ENCODE results near the gene MSH6.
A peak's percentile ranks its signal among the peaks of the same experiment; 100 is the strongest.

MSH6 gene

GRCh38 chr2:47784352-47784851 is 1.5 kb downstream of the MSH6 start:
- TF ChIP-seq, protein P1, sequence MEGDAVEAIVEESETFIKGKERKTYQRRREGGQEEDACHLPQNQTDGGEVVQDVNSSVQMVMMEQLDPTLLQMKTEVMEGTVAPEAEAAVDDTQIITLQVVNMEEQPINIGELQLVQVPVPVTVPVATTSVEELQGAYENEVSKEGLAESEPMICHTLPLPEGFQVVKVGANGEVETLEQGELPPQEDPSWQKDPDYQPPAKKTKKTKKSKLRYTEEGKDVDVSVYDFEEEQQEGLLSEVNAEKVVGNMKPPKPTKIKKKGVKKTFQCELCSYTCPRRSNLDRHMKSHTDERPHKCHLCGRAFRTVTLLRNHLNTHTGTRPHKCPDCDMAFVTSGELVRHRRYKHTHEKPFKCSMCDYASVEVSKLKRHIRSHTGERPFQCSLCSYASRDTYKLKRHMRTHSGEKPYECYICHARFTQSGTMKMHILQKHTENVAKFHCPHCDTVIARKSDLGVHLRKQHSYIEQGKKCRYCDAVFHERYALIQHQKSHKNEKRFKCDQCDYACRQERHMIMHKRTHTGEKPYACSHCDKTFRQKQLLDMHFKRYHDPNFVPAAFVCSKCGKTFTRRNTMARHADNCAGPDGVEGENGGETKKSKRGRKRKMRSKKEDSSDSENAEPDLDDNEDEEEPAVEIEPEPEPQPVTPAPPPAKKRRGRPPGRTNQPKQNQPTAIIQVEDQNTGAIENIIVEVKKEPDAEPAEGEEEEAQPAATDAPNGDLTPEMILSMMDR (IDR thresholded peaks at IDR 0.05; ENCODE audit: low read depth, low read length, missing control alignments) = no peak
- peak overlapping the region; percentile 77 for H3K4me3 ChIP-seq (ENCODE audit: low read depth, low read length)
- H3K27ac ChIP-seq = no peak overlapping the region
- no peaks in the 10 kb centered on the region for H3K27me3 ChIP-seq (replicated peaks)
- in situ Hi-C loops (cut with HindIII; ENCODE audit: low pct_ligation_motif_present, low sequenced_read_pairs) = no loop called here
- H3K36me3 ChIP-seq (replicated peaks) = no peaks in the 10 kb centered on the region
- no peak for DNase-seq

DNA sequence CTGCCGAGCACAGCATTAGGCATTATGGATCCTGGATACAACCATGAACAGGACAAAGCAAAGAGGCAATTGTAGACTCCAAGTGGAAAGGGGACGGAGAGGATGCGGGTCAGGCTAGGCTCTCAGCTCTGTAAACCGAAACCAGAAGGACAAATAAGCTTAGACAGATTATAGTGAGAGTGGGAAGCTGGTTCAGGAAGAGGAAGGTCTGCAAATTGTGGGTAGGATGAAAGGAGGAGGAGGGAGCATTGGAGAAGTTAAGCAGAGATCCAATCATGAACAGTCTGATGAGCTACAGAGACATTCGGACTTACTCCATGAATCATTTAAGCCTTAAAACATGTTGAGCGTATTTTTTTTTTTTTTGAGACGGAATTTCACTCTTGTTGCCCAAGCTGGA is 3.0 kb downstream of the MSH6 start:
- TF ChIP-seq, protein P1 (IDR thresholded peaks at IDR 0.05; ENCODE audit: low read depth, low read length, missing control alignments) = no peak
- no peak overlapping the region for H3K27ac ChIP-seq
- no peaks in the 10 kb centered on the region for H3K27me3 ChIP-seq (replicated peaks)
- no peak for DNase-seq
- H3K4me3 ChIP-seq (ENCODE audit: low read depth, low read length) = no peak overlapping the region
- no peaks in the 10 kb centered on the region for H3K36me3 ChIP-seq (replicated peaks)
- in situ Hi-C loops (cut with HindIII; ENCODE audit: low pct_ligation_motif_present, low sequenced_read_pairs) = no loop called here

- TF ChIP-seq, protein P1 (IDR thresholded peaks at IDR 0.05; ENCODE audit: low read depth, low read length, missing control alignments) = no peak
- no peak overlapping the region for H3K4me3 ChIP-seq (ENCODE audit: low read depth, low read length)
- DNase-seq = no peak
- peaks cover 52% of the 10 kb centered on the region for H3K36me3 ChIP-seq (replicated peaks)
- in situ Hi-C loops (cut with HindIII; ENCODE audit: low pct_ligation_motif_present, low sequenced_read_pairs) = no loop called here
- H3K27me3 ChIP-seq (replicated peaks) = no peaks in the 10 kb centered on the region
- no peak overlapping the region for H3K27ac ChIP-seq
These were observed 13.2 kb downstream of the MSH6 start for GRCh38 chr2:47796090-47796697.

DNA sequence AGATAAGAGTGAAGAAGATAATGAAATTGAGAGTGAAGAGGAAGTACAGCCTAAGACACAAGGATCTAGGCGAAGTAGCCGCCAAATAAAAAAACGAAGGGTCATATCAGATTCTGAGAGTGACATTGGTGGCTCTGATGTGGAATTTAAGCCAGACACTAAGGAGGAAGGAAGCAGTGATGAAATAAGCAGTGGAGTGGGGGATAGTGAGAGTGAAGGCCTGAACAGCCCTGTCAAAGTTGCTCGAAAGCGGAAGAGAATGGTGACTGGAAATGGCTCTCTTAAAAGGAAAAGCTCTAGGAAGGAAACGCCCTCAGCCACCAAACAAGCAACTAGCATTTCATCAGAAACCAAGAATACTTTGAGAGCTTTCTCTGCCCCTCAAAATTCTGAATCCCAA is 15.7 kb downstream of the MSH6 start:
- no peak for DNase-seq
- Histone ChIP-seq H3K36me3 (replicated peaks) (peaks cover 70% of the 10 kb centered on the region), H3K27ac (no peak overlapping the region), H3K27me3 (replicated peaks) (no peaks in the 10 kb centered on the region), H3K4me3 (ENCODE audit: low read depth, low read length) (no peak overlapping the region)
- in situ Hi-C loops (cut with HindIII; ENCODE audit: low pct_ligation_motif_present, low sequenced_read_pairs) = no loop called here
- TF ChIP-seq, protein P1 (IDR thresholded peaks at IDR 0.05; ENCODE audit: low read depth, low read length, missing control alignments) = no peak

DNA sequence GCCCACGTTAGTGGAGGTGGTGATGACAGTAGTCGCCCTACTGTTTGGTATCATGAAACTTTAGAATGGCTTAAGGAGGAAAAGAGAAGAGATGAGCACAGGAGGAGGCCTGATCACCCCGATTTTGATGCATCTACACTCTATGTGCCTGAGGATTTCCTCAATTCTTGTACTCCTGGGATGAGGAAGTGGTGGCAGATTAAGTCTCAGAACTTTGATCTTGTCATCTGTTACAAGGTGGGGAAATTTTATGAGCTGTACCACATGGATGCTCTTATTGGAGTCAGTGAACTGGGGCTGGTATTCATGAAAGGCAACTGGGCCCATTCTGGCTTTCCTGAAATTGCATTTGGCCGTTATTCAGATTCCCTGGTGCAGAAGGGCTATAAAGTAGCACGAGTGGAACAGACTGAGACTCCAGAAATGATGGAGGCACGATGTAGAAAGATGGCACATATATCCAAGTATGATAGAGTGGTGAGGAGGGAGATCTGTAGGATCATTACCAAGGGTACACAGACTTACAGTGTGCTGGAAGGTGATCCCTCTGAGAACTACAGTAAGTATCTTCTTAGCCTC is 16.2 kb downstream of the MSH6 start:
- Histone ChIP-seq H3K27ac (no peak overlapping the region), H3K36me3 (replicated peaks) (peaks cover 72% of the 10 kb centered on the region), H3K27me3 (replicated peaks) (no peaks in the 10 kb centered on the region), H3K4me3 (ENCODE audit: low read depth, low read length) (no peak overlapping the region)
- no peak for DNase-seq
- TF ChIP-seq, protein P1 (IDR thresholded peaks at IDR 0.05; ENCODE audit: low read depth, low read length, missing control alignments) = no peak
- in situ Hi-C loops (cut with HindIII; ENCODE audit: low pct_ligation_motif_present, low sequenced_read_pairs) = no loop called here

Measured in brain microvascular endothelial cell (primary cell).